WTC11 (cell line): ENCODE results near the gene AKNAD1. TPM values are rescaled to one million over a fixed set of nuclear protein-coding genes. Genes with fewer than 3 reads are reported as not detected.
A peak's percentile ranks its signal among the peaks of the same experiment; 100 is the strongest.

Experiments used
- ATAC-seq: fragments of 200-7000 bp; cut with Tn5 transposase; 2 replicates; pipeline ENCODE4 v1.10.0; 2021; ENCODE audit warnings: mild to moderate bottlenecking, moderate library complexity
- CTCF ChIA-PET: fragments of 300-600 bp; sonication (Branson Sonifier 250); formaldehyde crosslinking; loops from one replicate; lab custom pipeline; 2021; ENCODE audit warnings: antibody characterized with exemption; lab: Charles Lee
- POLR2A ChIA-PET: fragments of 350-600 bp; sonication (Branson Sonifier 250); formaldehyde crosslinking; loops from one replicate; lab custom pipeline; 2021; ENCODE audit warnings: antibody characterized with exemption; lab: Charles Lee
- DNase-seq: peaks from one replicate; pipeline ENCODE4 v3.0.0; 2021; ENCODE audit warnings: low spot score
- H3K27ac Mint-ChIP-seq: 2 replicates; pipeline ENCODE4 v1.8.0; 2021; ENCODE audit warnings: mixed read lengths
- H3K27me3 Mint-ChIP-seq: 2 replicates; pipeline ENCODE4 v1.8.0; 2021; ENCODE audit warnings: low read depth, mild to moderate bottlenecking, moderate library complexity, mixed read lengths
- H3K36me3 Mint-ChIP-seq: 2 replicates; pipeline ENCODE4 v1.8.0; 2021; ENCODE audit warnings: mixed read lengths
- H3K4me1 Mint-ChIP-seq: 2 replicates; pipeline ENCODE4 v1.8.0; 2022; ENCODE audit warnings: mixed read lengths
- H3K4me3 Mint-ChIP-seq: 2 replicates; pipeline ENCODE4 v1.8.0; 2021; ENCODE audit warnings: mild to moderate bottlenecking, moderate library complexity, mixed read lengths
- H3K9me3 Mint-ChIP-seq: 2 replicates; pipeline ENCODE4 v1.8.0; 2021; ENCODE audit warnings: mixed read lengths
- CBFB ChIP-seq: sonication (generic); formaldehyde crosslinking; IDR thresholded peaks from 2 replicates; pipeline ENCODE4 v1.8.1; 2022; ENCODE audit warnings: mild to moderate bottlenecking, low read depth, missing genetic modification reagents
- CTCF ChIP-seq: fragments of 200-600 bp; IDR thresholded peaks from 2 replicates; pipeline ENCODE4 v1.8.0; 2022; ENCODE audit warnings: antibody characterized with exemption
- ELF4 ChIP-seq: sonication (generic); formaldehyde crosslinking; IDR thresholded peaks from 2 replicates; pipeline ENCODE4 v1.8.1; 2022; ENCODE audit warnings: low read depth, mild to moderate bottlenecking, moderate library complexity, missing genetic modification reagents
- FOXK1 ChIP-seq: sonication (generic); formaldehyde crosslinking; IDR thresholded peaks from 2 replicates; pipeline ENCODE4 v1.8.0; 2022; ENCODE audit warnings: mild to moderate bottlenecking, moderate library complexity, missing genetic modification reagents
- GRHL2 ChIP-seq: fragments of 250-450 bp; sonication (Bioruptor Pico); IDR thresholded peaks from 2 replicates; pipeline ENCODE4 v1.8.0; 2022; ENCODE audit warnings: mild to moderate bottlenecking, moderate library complexity; ENCODE audit not compliant: insufficient replicate concordance, severe bottlenecking
- HMGA2 ChIP-seq: fragments of 250-450 bp; sonication (Bioruptor Pico); IDR thresholded peaks from 2 replicates; pipeline ENCODE4 v1.4.0; 2021; ENCODE audit warnings: mild to moderate bottlenecking, moderate library complexity
- IRF1 ChIP-seq: sonication (generic); formaldehyde crosslinking; IDR thresholded peaks from 2 replicates; pipeline ENCODE4 v1.8.0; 2023; ENCODE audit warnings: missing genetic modification reagents
- MAX ChIP-seq: sonication (generic); formaldehyde crosslinking; IDR thresholded peaks from 2 replicates; pipeline ENCODE4 v1.8.0; 2022; ENCODE audit warnings: mild to moderate bottlenecking, missing genetic modification reagents
- NR1H2 ChIP-seq: sonication (generic); formaldehyde crosslinking; IDR thresholded peaks from 2 replicates; pipeline ENCODE4 v1.9.0; 2021; ENCODE audit warnings: mild to moderate bottlenecking, moderate library complexity, missing genetic modification reagents
- NR3C1 ChIP-seq: sonication (generic); formaldehyde crosslinking; conservative IDR thresholded peaks from 2 replicates; pipeline ENCODE4 v1.8.1; 2023; ENCODE audit warnings: low read depth, mild to moderate bottlenecking, missing genetic modification reagents
- PRDM15 ChIP-seq: sonication (generic); formaldehyde crosslinking; IDR thresholded peaks from 2 replicates; pipeline ENCODE4 v1.8.0; 2022; ENCODE audit warnings: missing genetic modification reagents
- SMAD4 ChIP-seq: sonication (generic); formaldehyde crosslinking; IDR thresholded peaks from 2 replicates; pipeline ENCODE4 v1.8.0; 2022; ENCODE audit warnings: mild to moderate bottlenecking, missing genetic modification reagents
- USF1 ChIP-seq: sonication (generic); formaldehyde crosslinking; IDR thresholded peaks from 2 replicates; pipeline ENCODE4 v1.8.0; 2022; ENCODE audit warnings: mild to moderate bottlenecking, missing genetic modification reagents
- USF2 ChIP-seq: sonication (generic); formaldehyde crosslinking; IDR thresholded peaks from 2 replicates; pipeline ENCODE4 v1.8.1; 2023; ENCODE audit warnings: mild to moderate bottlenecking, missing genetic modification reagents, moderate library complexity
- ZBTB43 ChIP-seq: sonication (generic); formaldehyde crosslinking; IDR thresholded peaks from 2 replicates; pipeline ENCODE4 v1.8.1; 2023; ENCODE audit warnings: mild to moderate bottlenecking, missing genetic modification reagents
- ZMAT4 ChIP-seq: fragments of 250-450 bp; sonication (Bioruptor Pico); IDR thresholded peaks from 2 replicates; pipeline ENCODE4 v1.9.0; 2021; ENCODE audit warnings: mild to moderate bottlenecking
- ZNF121 ChIP-seq: sonication (generic); formaldehyde crosslinking; IDR thresholded peaks from 2 replicates; pipeline ENCODE4 v1.8.0; 2023; ENCODE audit warnings: missing genetic modification reagents
- ZNF512 ChIP-seq: sonication (generic); formaldehyde crosslinking; IDR thresholded peaks from 2 replicates; pipeline ENCODE4 v1.8.1; 2022; ENCODE audit warnings: missing genetic modification reagents, borderline replicate concordance
- ZNF671 ChIP-seq: fragments of 250-450 bp; sonication (Bioruptor Pico); IDR thresholded peaks from 2 replicates; pipeline ENCODE4 v1.8.0; 2021; ENCODE audit warnings: mild to moderate bottlenecking
- total RNA-seq: library from RNA; stranded (reverse); gene quantifications from 3 replicates; pipeline ENCODE4 v1.2.3, GENCODE V29; 2021

The AKNAD1 gene
- total RNA-seq, 1 experiment from 2014 or later = not detected

- Mint-ChIP-seq H3K27me3 (no peaks in the 10 kb centered on the region), H3K9me3 (no peaks in the 10 kb centered on the region), H3K36me3 (peaks cover 2% of the 10 kb centered on the region; the same call in 1 of the 2 replicates), H3K4me1 (peaks cover 35% of the 10 kb centered on the region), H3K4me3 (peak overlapping the region; percentile 3; the same call in 1 of the 2 replicates), H3K27ac (peak overlapping the region; percentile 52)
- TF ChIP-seq MAX (CRISPR knock-in tag) (0 out of 2 replicates have a peak, but pooled peaks have one; percentile 16), IRF1 (CRISPR knock-in tag) (no peak), USF2 (peak; percentile 92), USF1 (CRISPR knock-in tag) (peak; percentile 90)
- DNase-seq (peak; percentile 32), ATAC-seq (peak; percentile 70)
- POLR2A ChIA-PET = no interaction called here
- CTCF ChIA-PET = interaction anchor here (0.6 to 2.3 kb wide), 4 partner anchors 54 to 296 kb away, joined by 3 to 19 read pairs (median 7); a partner anchor contains a TSS
Measured at GRCh38 chr1:108816049-108816893, 40.6 kb downstream of the AKNAD1 start.

GRCh38 chr1:108815566-108815965, 41.3 kb downstream of the AKNAD1 start:
- Mint-ChIP-seq H3K4me1 (peaks cover 35% of the 10 kb centered on the region), H3K9me3 (no peaks in the 10 kb centered on the region), H3K4me3 (no peak overlapping the region), H3K36me3 (peaks cover 2% of the 10 kb centered on the region; the same call in 1 of the 2 replicates), H3K27ac (no peak overlapping the region), H3K27me3 (no peaks in the 10 kb centered on the region)
- no peak for DNase-seq
- no peak for ATAC-seq
- no peak for TF ChIP-seq CTCF
- TF ChIP-seq PRDM15 (CRISPR knock-in tag) = no peak
- TF ChIP-seq NR3C1 (CRISPR knock-in tag) = no peak
- no peak for TF ChIP-seq USF2
- no peak for TF ChIP-seq GRHL2 (CRISPR knock-in tag)
- TF ChIP-seq CBFB = no peak
- no peak for TF ChIP-seq ELF4 (CRISPR knock-in tag)
- TF ChIP-seq NR1H2 (CRISPR knock-in tag) = no peak
- no peak for TF ChIP-seq HMGA2
- no peak for TF ChIP-seq ZNF121 (CRISPR knock-in tag)
- TF ChIP-seq ZNF671 (CRISPR knock-in tag) = no peak
- no peak for TF ChIP-seq ZNF512
- TF ChIP-seq ZBTB43 (CRISPR knock-in tag) = no peak
- no peak for TF ChIP-seq SMAD4
- TF ChIP-seq FOXK1 = no peak
- no peak for TF ChIP-seq ZMAT4 (CRISPR knock-in tag)
- ChIA-PET CTCF (no interaction called here), POLR2A (no interaction called here)
